Pancreas (tissue), 10 donors: ENCODE data around the gene RHD. TPM values are rescaled to one million over a fixed set of nuclear protein-coding genes. Genes with fewer than 3 reads are reported as not detected.
A peak's percentile ranks its signal among the peaks of the same experiment; 100 is the strongest.
"Not testable (repeated sequence)": the region's sequence is repeated elsewhere in the genome, so short reads cannot be mapped to it uniquely, and the experiment has no call there.

ENCODE experiments used
- ATAC-seq, 4 donors: fragments of 200-7000 bp; cut with Tn5 transposase; one replicate each; pipeline versions ENCODE4 v1.8.0 to v1.9.1; 2020; ENCODE audit warnings: mild to moderate bottlenecking in 4 of 4, moderate library complexity in 4 of 4
- DNase-seq, 6 donors: peaks; one replicate each; pipeline ENCODE4 v3.0.0-alpha.2; 2020
- FAIRE-seq: peaks from 2 replicates; lab custom pipeline; 2012; peaks lifted over from hg19 to GRCh38; lab: Jason Lieb, UNC
- H3K27ac ChIP-seq, 4 donors: fragments of 200-600 bp; sonication (generic); 1 replicate in 3 of 4; 2 replicates in 1 of 4; pipeline versions ENCODE4 v1.5.0 to v1.8.0; 2020
- H3K27me3 ChIP-seq, 4 donors: fragments of 200-600 bp; one replicate each; pipeline ENCODE4 v1.8.0; 2021
- H3K36me3 ChIP-seq, 3 donors: fragments of 200-600 bp; sonication (generic) in 1 of 3; one replicate each; pipeline versions ENCODE4 v1.5.0 to v1.8.0; 2020 to 2021
- H3K4me1 ChIP-seq, 3 donors: fragments of 200-600 bp; one replicate each; pipeline ENCODE4 v1.8.0; 2021
- H3K4me3 ChIP-seq, 4 donors: fragments of 200-600 bp; sonication (generic) in 2 of 4; one replicate each; pipeline versions ENCODE4 v1.5.0 to v1.8.0; 2020 to 2021
- H3K9me3 ChIP-seq, 4 donors: fragments of 200-600 bp; one replicate each; pipeline ENCODE4 v1.8.0; 2021
- CTCF ChIP-seq, 4 donors: fragments of 200-600 bp; sonication (generic) in 3 of 4; IDR thresholded peaks; one replicate each; pipeline versions ENCODE4 v1.5.0 to v1.8.0; 2021; ENCODE audit warnings: antibody characterized with exemption in 4 of 4
- WGBS, 2 donors: extraction: QIAGEN DNeasy Blood & Tissue Kit; methylation state at CpG; one replicate each; pipeline ENCODE4 v1.1.7; 2013; 5-methylcytosine and 5-hydroxymethylcytosine counted together
- intact Hi-C, 3 donors: fragments of 100-400 bp; cut with DNase I; formaldehyde crosslinking; loops; one replicate each; pipeline versions ENCODE4 v1.11.1 to v1.14.2; 2022
- polyA plus RNA-seq, 2 donors: library from polyadenylated mRNA; stranded (reverse); fragments of 200-250 nt; gene quantifications; one replicate each; pipeline ENCODE4 v1.2.3, GENCODE V29; 2013
- total RNA-seq, 6 donors: library from RNA; stranded (reverse); fragmentation: NEBNext Ultra II Directional in 4 of 6; extraction: Animal tissue kit (Norgen Biotek cat#: 25700) in 4 of 6; gene quantifications; one replicate each; pipeline versions ENCODE4 v1.2.1 to v1.2.4, GENCODE V29; 2021 to 2023
- donor health status: healthy with polysubstance abuse.
- donor health status: DM: no; HTN: no; CAD: no; lungs with moderate emphysema.
- donor health status: DM: no; HTN: no; CAD: no.
- donor health status: control.
- donor health status: control.
- donor health status: Bipolar disorder and iron deficiency.
- donor health status: DM: yes; HTN: yes; CAD: no.
- donor health status: DM: no; HTN: no; CAD: no.
- donor health status: DM: no; HTN: no; CAD: no.
- donor health status: DM: yes; HTN: yes; CAD: no.

The RHD gene
- total and polyA plus RNA-seq, 8 donors = not detected

GRCh38 chr1:25327864-25328790, 55.8 kb downstream of the RHD start:
- H3K27me3 ChIP-seq, H3K4me3 ChIP-seq, H3K4me1 ChIP-seq, FAIRE-seq, H3K27ac ChIP-seq, ATAC-seq, intact Hi-C loops, DNase-seq, H3K9me3 ChIP-seq, H3K36me3 ChIP-seq: not testable (repeated sequence)
- no CpG with 5 or more reads among the region's 17 CpGs for WGBS, 2 donors

GRCh38 chr1:25328791-25329185, 56.5 kb downstream of the RHD start:
- 84 to 89% methylated on average over 4 of the region's 4 CpGs for WGBS, 2 donors
- H3K4me1 ChIP-seq, H3K4me3 ChIP-seq, H3K27me3 ChIP-seq, ATAC-seq, H3K36me3 ChIP-seq, H3K27ac ChIP-seq, FAIRE-seq, H3K9me3 ChIP-seq, intact Hi-C loops, DNase-seq: not testable (repeated sequence)

GRCh38 chr1:25329336-25329735, 57.0 kb downstream of the RHD start:
- H3K4me1 ChIP-seq, H3K9me3 ChIP-seq, H3K27me3 ChIP-seq, H3K36me3 ChIP-seq, intact Hi-C loops, H3K4me3 ChIP-seq, FAIRE-seq, H3K27ac ChIP-seq, ATAC-seq, DNase-seq: not testable (repeated sequence)
- 80 to 86% methylated on average over 5 of the region's 5 CpGs for WGBS, 2 donors

GRCh38 chr1:25329950-25330349, 57.6 kb downstream of the RHD start:
- H3K9me3 ChIP-seq, H3K27me3 ChIP-seq, H3K36me3 ChIP-seq, FAIRE-seq, H3K4me1 ChIP-seq, H3K4me3 ChIP-seq, H3K27ac ChIP-seq, intact Hi-C loops, DNase-seq: not testable (repeated sequence)
- 72 to 76% methylated on average over 5 of the region's 5 CpGs for WGBS, 2 donors
- peak in 2 of 4 donors; percentile 38 to 43 for ATAC-seq

GRCh38 chr1:25336922-25337354, 64.6 kb downstream of the RHD start:
- DNase-seq = peak in 5 of 6 donors; percentile 36 to 72 (median 44)
- H3K27me3 ChIP-seq, FAIRE-seq, H3K9me3 ChIP-seq, intact Hi-C loops, H3K36me3 ChIP-seq: not testable (repeated sequence)
- Histone ChIP-seq H3K4me1 (peaks cover 0 to 23% (median 18%) of the 10 kb centered on the region in 3 donors), H3K27ac (peak overlapping the region in 1 of 4 donors; percentile 22), H3K4me3 (peak overlapping the region; percentile 30 to 61 (median 43))
- WGBS, 2 donors = 0% methylated on average over 21 to 27 of the region's 29 CpGs
- ATAC-seq = peak; percentile 41 to 72 (median 66)

GRCh38 chr1:25337483-25338187, 65.3 kb downstream of the RHD start:
- intact Hi-C loops, H3K27me3 ChIP-seq, FAIRE-seq, H3K9me3 ChIP-seq, H3K36me3 ChIP-seq: not testable (repeated sequence)
- H3K4me3 ChIP-seq = peak overlapping the region; percentile 62 to 85 (median 76)
- WGBS, 2 donors = 0% methylated on average over 12 to 23 of the region's 39 CpGs
- peak overlapping the region; percentile 57 to 95 (median 86) for H3K27ac ChIP-seq
- ATAC-seq = peak; percentile 75 to 88 (median 84)
- H3K4me1 ChIP-seq = peaks cover 6 to 25% (median 24%) of the 10 kb centered on the region in 3 donors
- peak in 3 of 6 donors; percentile 27 to 61 (median 35) for DNase-seq

- TF ChIP-seq CTCF (IDR thresholded peaks at IDR 0.05) = no peak
- Histone ChIP-seq H3K9me3 (no peaks in the 10 kb centered on the region), H3K4me1 (peaks cover 6 to 28% (median 24%) of the 10 kb centered on the region in 3 donors), H3K27ac (peak within 1 kb of the TSS; percentile 85 to 95 (median 88)), H3K36me3 (peaks cover 0 to 3% (median 0%) of the 10 kb centered on the region in 3 donors), H3K4me3 (peak within 1 kb of the TSS; percentile 62 to 85 (median 76)), H3K27me3 (no peaks in the 10 kb centered on the region)
- FAIRE-seq = peak; percentile 83
- peak; percentile 90 to 98 (median 94) for ATAC-seq
- 0% methylated on average over 57 to 70 of the region's 75 CpGs for WGBS, 2 donors
- intact Hi-C loops = no loop called here
- DNase-seq = peak; percentile 85 to 95 (median 90)
Measured at GRCh38 chr1:25338188-25338981, 66.1 kb downstream of the RHD start, which contains the start of gene TMEM50A. TSS of gene TMEM50A (plus strand) at chr1:25338334. CDS start at chr1:25340487, 2,153 bp downstream.
